HG03460 (cell line): ENCODE measurements around the gene CMPK1.
"Not testable (repeated sequence)": the region's sequence is repeated elsewhere in the genome, so short reads cannot be mapped to it uniquely, and the experiment has no call there.

Source experiments
- ATAC-seq: cut with Tn5 transposase; IDR thresholded peaks from one replicate; pipeline ENCODE4 v1.9.1; 2021; ENCODE audit not compliant: unreplicated experiment

Gene CMPK1

GRCh38 chr1:47337350-47337749, 3.8 kb downstream of the CMPK1 start:
- no peak for ATAC-seq

GRCh38 chr1:47338249-47339077, 4.9 kb downstream of the CMPK1 start:
- ATAC-seq, result no peak

- ATAC-seq, result no peak
Measured at GRCh38 chr1:47340227-47340626, 6.6 kb downstream of the CMPK1 start.

- ATAC-seq, result not testable (repeated sequence)
Measured at GRCh38 chr1:47346979-47347378, 13.4 kb downstream of the CMPK1 start.

- no peak for ATAC-seq
Measured at GRCh38 chr1:47347735-47348134, 14.1 kb downstream of the CMPK1 start.

- no peak for ATAC-seq
Measured at GRCh38 chr1:47348246-47348645, 14.7 kb downstream of the CMPK1 start.

GRCh38 chr1:47351305-47351704, 17.7 kb downstream of the CMPK1 start:
- ATAC-seq, result peak; percentile 71

- no peak for ATAC-seq
Measured at GRCh38 chr1:47361380-47361779, 27.8 kb downstream of the CMPK1 start.

- ATAC-seq, result no peak
Measured at GRCh38 chr1:47362828-47363227, 29.2 kb downstream of the CMPK1 start.

GRCh38 chr1:47367651-47368050, 34.1 kb downstream of the CMPK1 start:
- ATAC-seq, result no peak

- no peak for ATAC-seq
Measured at GRCh38 chr1:47371016-47371517, 37.5 kb downstream of the CMPK1 start.

- ATAC-seq, result no peak
Measured at GRCh38 chr1:47374501-47374900, 40.9 kb downstream of the CMPK1 start.

GRCh38 chr1:47378147-47378546, 44.6 kb downstream of the CMPK1 start:
- ATAC-seq, result no peak

- no peak for ATAC-seq
Measured at GRCh38 chr1:47380699-47381098, 47.1 kb downstream of the CMPK1 start.

GRCh38 chr1:47382399-47382983, 48.9 kb downstream of the CMPK1 start:
- ATAC-seq, result no peak

GRCh38 chr1:47384083-47384482, 50.5 kb downstream of the CMPK1 start:
- ATAC-seq, result no peak

- no peak for ATAC-seq
Measured at GRCh38 chr1:47385020-47385419, 51.4 kb downstream of the CMPK1 start.

GRCh38 chr1:47386268-47386667, 52.7 kb downstream of the CMPK1 start:
- no peak for ATAC-seq

GRCh38 chr1:47388030-47388890, 54.7 kb downstream of the CMPK1 start:
- no peak for ATAC-seq

- ATAC-seq, result peak; percentile 61
Measured at GRCh38 chr1:47388891-47389238, 55.3 kb downstream of the CMPK1 start.

GRCh38 chr1:47389731-47390130, 56.1 kb downstream of the CMPK1 start:
- ATAC-seq, result no peak

GRCh38 chr1:47390843-47391242, 57.3 kb downstream of the CMPK1 start:
- no peak for ATAC-seq
